ENCODE data around the gene FBLN2.
A peak's percentile ranks its signal among the peaks of the same experiment; 100 is the strongest.

The FBLN2 gene

DNA sequence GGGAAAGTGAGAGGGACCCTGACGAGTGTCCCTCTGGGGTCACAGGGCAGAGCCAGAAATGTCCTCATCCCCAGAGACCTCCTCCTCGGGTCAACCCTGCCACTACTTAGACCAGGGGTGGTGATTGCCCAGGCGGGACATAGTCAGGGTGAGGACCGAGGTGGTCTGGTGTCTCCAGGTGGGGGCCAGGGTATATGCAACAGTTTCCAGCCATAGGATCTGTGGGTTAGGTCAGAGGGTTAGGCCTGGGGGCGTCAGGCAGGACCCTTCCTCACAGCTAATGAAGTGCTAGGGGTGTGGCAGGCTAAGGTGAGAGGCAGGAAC lies 22.3 kb upstream of the FBLN2 start:
- TF ChIP-seq, protein P1, sequence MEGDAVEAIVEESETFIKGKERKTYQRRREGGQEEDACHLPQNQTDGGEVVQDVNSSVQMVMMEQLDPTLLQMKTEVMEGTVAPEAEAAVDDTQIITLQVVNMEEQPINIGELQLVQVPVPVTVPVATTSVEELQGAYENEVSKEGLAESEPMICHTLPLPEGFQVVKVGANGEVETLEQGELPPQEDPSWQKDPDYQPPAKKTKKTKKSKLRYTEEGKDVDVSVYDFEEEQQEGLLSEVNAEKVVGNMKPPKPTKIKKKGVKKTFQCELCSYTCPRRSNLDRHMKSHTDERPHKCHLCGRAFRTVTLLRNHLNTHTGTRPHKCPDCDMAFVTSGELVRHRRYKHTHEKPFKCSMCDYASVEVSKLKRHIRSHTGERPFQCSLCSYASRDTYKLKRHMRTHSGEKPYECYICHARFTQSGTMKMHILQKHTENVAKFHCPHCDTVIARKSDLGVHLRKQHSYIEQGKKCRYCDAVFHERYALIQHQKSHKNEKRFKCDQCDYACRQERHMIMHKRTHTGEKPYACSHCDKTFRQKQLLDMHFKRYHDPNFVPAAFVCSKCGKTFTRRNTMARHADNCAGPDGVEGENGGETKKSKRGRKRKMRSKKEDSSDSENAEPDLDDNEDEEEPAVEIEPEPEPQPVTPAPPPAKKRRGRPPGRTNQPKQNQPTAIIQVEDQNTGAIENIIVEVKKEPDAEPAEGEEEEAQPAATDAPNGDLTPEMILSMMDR (IDR thresholded peaks at IDR 0.05; ENCODE audit: insufficient read depth, low read depth, low read length, missing control alignments), result no peak
- H3K4me3 ChIP-seq (ENCODE audit: low read depth, low read length), result no peak overlapping the region
- no peak for DNase-seq (ENCODE audit: low read depth)

DNA sequence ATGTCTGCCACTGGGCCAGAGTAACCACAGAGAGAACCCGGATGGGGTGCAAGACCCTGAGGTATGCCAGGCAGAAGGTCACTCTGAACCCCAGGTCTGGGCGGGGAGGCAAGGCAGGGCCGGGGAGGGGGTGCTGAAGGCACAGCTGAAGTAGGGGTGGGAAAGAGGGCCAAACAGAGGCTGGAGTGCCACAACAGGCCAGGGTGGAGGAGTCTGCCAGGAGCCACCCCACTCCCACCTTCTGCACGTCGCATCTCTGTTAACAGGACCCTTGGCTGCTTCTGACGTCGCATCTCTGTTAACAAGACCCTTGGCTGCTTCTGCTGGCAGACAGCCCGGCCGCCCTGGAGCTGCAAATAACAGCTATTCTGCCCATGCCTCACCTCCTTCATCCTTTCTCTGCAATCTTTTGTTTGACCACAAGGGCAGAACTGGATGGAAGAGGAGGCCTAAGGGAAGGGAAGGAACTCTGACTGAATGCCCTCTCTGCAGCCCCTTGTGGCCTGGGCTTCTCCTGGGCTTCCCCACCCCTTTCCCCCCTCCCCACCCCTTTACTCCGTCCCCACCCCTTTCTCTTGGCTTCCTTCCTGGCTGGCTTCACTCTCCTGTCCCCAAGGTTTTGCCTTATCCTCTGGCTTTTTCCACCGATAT lies 20.6 kb upstream of the FBLN2 start:
- no peak for DNase-seq (ENCODE audit: low read depth)
- TF ChIP-seq, protein P1 (IDR thresholded peaks at IDR 0.05; ENCODE audit: insufficient read depth, low read depth, low read length, missing control alignments), result peak; percentile 19
- H3K4me3 ChIP-seq (ENCODE audit: low read depth, low read length), result no peak overlapping the region

DNA sequence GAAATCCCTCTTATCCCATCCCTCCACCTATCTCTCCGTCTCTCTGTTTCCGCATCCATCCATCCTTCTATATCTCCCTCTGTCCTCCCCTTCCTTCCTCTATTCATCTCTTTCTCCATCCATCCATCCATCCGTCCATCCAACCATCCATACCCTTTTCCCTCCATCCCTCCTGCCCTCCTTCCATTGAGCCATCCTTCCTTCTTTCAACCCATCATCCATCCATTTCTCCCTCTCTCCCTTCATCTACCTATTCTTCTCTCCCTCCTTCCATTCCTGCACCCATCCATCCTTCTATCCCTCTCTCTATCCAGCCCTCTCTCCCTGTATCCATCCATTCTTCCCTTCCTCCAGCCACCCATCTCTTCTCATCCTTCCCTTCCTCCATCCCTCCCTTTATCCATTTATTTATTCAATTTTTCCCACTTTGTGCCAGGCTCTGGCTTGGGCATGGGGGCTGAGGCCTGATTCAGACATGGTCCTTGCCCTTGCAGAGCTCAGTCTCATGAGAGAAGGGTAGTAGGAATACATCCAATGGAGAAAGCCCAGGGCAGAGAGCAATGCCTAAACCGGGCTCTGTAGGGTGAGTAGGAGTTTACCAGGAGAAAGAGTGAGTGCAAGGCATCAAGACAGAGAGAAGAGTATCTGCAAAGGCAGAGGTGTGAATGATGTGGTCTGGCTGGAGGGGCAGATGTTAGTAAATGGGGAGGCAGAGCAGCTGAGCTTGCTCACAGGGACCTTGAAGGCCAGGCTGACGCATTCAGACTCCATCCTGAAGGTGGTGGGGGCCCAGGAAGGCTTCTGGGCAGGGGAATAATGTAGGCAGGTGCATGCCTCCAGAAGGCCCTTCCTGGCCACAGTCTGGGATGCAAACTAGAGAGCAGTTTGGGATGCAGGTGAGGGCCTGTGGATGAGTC lies 19.5 kb upstream of the FBLN2 start:
- H3K4me3 ChIP-seq (ENCODE audit: low read depth, low read length), result no peak overlapping the region
- TF ChIP-seq, protein P1 (IDR thresholded peaks at IDR 0.05; ENCODE audit: insufficient read depth, low read depth, low read length, missing control alignments), result no peak
- no peak for DNase-seq (ENCODE audit: low read depth)

DNA sequence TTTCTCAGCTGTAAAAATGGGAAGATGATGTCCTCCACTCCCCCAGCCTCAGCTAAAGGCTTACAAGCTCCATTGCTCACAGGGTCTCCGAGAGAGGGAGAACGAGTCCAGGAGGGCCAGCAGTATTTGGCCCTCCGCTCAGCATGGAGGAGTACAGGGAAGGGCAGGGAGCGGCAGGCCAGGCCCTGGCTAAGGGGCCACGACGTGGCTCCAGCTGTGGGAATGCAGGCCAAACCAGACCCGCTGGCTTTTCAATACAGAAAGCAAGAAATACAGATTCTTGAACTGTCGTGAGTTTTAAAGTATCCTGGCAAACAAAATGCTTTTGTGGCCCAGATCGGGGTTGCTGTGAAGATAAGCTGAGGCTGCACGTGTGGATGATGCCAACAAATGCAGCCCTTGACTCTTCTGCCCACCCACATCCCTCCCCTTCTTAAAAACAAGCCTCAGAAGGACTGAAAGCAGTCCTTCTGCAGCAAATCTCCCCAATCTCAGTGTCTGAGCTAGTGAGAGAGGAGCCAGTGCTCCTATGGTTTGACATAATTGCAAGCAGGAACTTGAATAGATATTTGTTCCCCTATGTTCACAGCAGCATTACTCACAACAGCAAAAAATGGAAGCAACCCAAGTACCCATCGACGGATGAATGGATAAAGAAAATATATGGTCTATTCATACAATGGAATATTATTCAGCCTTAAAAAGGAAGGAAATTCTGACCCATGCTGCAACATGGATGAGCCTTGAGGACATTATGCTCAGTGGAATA lies 18.5 kb upstream of the FBLN2 start:
- DNase-seq (ENCODE audit: low read depth), result no peak
- TF ChIP-seq, protein P1 (IDR thresholded peaks at IDR 0.05; ENCODE audit: insufficient read depth, low read depth, low read length, missing control alignments), result no peak
- no peak overlapping the region for H3K4me3 ChIP-seq (ENCODE audit: low read depth, low read length)

DNA sequence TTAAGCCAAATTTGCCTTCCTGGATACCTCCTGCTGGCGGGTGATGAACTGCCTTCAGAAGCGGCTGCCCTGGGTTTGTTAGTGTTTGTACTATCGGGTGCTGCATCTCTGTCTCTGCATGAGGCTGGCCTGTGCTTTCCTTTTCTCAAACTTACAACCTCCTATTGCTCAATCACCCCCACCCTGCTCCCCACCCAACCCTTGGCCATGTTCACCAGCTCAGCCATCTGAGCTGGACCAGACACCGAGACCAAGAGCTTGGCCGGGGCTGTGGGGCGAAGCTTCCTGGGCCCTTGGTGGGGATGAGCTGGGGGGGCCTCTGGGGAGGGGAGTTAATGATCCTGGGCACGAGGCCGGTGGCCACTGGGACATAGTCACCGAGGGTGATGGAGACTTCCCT lies 16.8 kb upstream of the FBLN2 start:
- TF ChIP-seq, protein P1 (IDR thresholded peaks at IDR 0.05; ENCODE audit: insufficient read depth, low read depth, low read length, missing control alignments), result no peak
- no peak overlapping the region for H3K4me3 ChIP-seq (ENCODE audit: low read depth, low read length)
- no peak for DNase-seq (ENCODE audit: low read depth)

DNA sequence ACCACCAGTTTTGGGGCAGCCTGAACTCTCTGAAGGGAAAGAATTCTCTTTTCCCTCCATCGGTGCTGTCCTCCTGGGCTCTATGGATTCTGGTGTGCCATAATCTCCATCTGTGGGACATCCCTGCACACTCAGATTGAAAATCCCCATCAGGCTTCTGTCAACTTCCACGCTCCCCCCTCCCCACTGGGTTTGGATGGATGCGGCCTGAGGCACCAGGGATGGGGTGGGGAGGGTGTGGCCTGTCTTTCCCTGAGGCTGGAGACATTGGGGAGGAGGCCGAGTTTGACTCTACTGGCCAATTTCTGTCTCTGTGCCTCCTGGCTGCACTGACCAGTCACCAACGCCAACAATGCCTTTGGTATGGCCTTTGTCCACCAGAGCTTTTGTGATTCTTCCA lies 16.3 kb upstream of the FBLN2 start:
- H3K4me3 ChIP-seq (ENCODE audit: low read depth, low read length), result no peak overlapping the region
- no peak for DNase-seq (ENCODE audit: low read depth)
- TF ChIP-seq, protein P1 (IDR thresholded peaks at IDR 0.05; ENCODE audit: insufficient read depth, low read depth, low read length, missing control alignments), result no peak
